Gastroesophageal sphincter (tissue), 4 donors: ENCODE data around the gene RNF141. TPM values are rescaled to one million over a fixed set of nuclear protein-coding genes. Genes with fewer than 3 reads are reported as not detected.

Source experiments
- ATAC-seq: fragments of 150-250 bp; one replicate; pipeline ENCODE4 v1.9.1; 2016; ENCODE audit warnings: mild to moderate bottlenecking, moderate library complexity
- H3K27ac ChIP-seq, 4 donors: fragments of 200-600 bp; sonication (generic) in 3 of 4; 1 replicate in 3 of 4; 2 replicates in 1 of 4; pipeline ENCODE4 v1.5.1; 2016 to 2019
- H3K27me3 ChIP-seq: fragments of 200-600 bp; sonication (generic); one replicate; pipeline ENCODE4 v1.5.1; 2019
- H3K36me3 ChIP-seq, 2 donors: fragments of 200-600 bp; sonication (generic); one replicate each; pipeline ENCODE4 v1.5.1; 2019; ENCODE audit warnings: control low read depth in 1 of 2
- H3K4me1 ChIP-seq, 3 donors: fragments of 200-600 bp; sonication (generic); 1 replicate in 2 of 3; 2 replicates in 1 of 3; pipeline ENCODE4 v1.5.1; 2016 to 2019; ENCODE audit warnings: control low read depth in 2 of 3
- H3K4me3 ChIP-seq, 2 donors: fragments of 200-600 bp; sonication (generic); one replicate each; pipeline ENCODE4 v1.5.1; 2019; ENCODE audit warnings: mild to moderate bottlenecking in 1 of 2, moderate library complexity in 1 of 2
- H3K9me3 ChIP-seq, 3 donors: fragments of 200-600 bp; sonication (generic); one replicate each; pipeline ENCODE4 v1.5.1; 2017 to 2019; ENCODE audit warnings: control low read depth in 2 of 3
- EP300 ChIP-seq: sonication (generic); formaldehyde crosslinking; IDR thresholded peaks from one replicate; pipeline ENCODE4 v1.6.1; 2017; ENCODE audit warnings: antibody characterized with exemption, mild to moderate bottlenecking
- POLR2A ChIP-seq, 2 donors: fragments of 450-650 bp; IDR thresholded peaks; one replicate each; pipeline ENCODE4 v1.6.1; 2017; ENCODE audit warnings: antibody characterized with exemption in 2 of 2, mild to moderate bottlenecking in 2 of 2, moderate library complexity in 1 of 2
- POLR2AphosphoS5 ChIP-seq: sonication (generic); formaldehyde crosslinking; IDR thresholded peaks from one replicate; pipeline ENCODE4 v1.6.1; 2017; ENCODE audit warnings: antibody characterized with exemption
- WGBS, 2 donors: methylation state at CpG; one replicate each; pipeline ENCODE4 v1.1.5; 2018; ENCODE audit warnings: low coverage in 1 of 2; 5-methylcytosine and 5-hydroxymethylcytosine counted together
- total RNA-seq, 4 donors: library from RNA; depleted of rRNA; stranded (reverse); fragments of >200 nt; gene quantifications; one replicate each; pipeline ENCODE4 v1.1.0, GENCODE V29; 2016
- TF ChIP-seq, protein P1 (sequence below), 4 experiments: fragments of 200-600 bp in 2 of 4; fragments of 450-650 bp in 2 of 4; sonication (generic) in 1 of 4; IDR thresholded peaks; one replicate each; pipeline ENCODE4 v1.5.1; 2017 to 2019; ENCODE audit warnings: antibody characterized with exemption in 4 of 4, mild to moderate bottlenecking in 2 of 4, moderate library complexity in 2 of 4

Gene RNF141
- total RNA-seq, 4 donors from 2014 or later = 28.4 to 44.8 (median 38.1) TPM

DNA sequence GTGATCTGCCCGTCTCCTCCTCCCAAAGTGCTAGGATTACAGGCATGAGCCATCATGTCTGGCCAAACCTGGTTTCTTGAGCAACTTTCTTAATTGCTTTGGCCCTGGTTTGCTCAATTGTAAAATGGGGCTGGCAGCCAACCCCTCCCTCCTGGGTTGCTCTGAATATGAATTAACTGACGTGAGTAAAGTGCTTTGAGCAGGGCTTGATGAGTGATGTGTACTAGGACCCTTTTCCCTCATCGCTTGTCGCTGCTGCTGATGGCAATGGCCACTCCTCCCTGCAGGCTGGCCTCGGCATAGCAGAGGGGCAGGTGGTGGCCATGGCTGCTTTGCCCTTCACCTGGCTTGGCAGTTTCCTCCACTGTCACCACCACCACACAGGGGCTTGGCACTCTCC is 41.5 kb downstream of the RNF141 start:
- Histone ChIP-seq H3K9me3 (no peaks in the 10 kb centered on the region), H3K36me3 (peaks cover 0 to 77% of the 10 kb centered on the region in 2 donors), H3K27me3 (no peaks in the 10 kb centered on the region), H3K4me3 (no peak overlapping the region), H3K27ac (no peak overlapping the region), H3K4me1 (no peaks in the 10 kb centered on the region)
- 67 to 79% methylated on average over 1 to 4 of the region's 5 CpGs for WGBS, 2 donors
- TF ChIP-seq POLR2AphosphoS5 (no peak), POLR2A (IDR thresholded peaks at IDR 0.05) (no peak), EP300 (no peak)
- TF ChIP-seq, protein P1, sequence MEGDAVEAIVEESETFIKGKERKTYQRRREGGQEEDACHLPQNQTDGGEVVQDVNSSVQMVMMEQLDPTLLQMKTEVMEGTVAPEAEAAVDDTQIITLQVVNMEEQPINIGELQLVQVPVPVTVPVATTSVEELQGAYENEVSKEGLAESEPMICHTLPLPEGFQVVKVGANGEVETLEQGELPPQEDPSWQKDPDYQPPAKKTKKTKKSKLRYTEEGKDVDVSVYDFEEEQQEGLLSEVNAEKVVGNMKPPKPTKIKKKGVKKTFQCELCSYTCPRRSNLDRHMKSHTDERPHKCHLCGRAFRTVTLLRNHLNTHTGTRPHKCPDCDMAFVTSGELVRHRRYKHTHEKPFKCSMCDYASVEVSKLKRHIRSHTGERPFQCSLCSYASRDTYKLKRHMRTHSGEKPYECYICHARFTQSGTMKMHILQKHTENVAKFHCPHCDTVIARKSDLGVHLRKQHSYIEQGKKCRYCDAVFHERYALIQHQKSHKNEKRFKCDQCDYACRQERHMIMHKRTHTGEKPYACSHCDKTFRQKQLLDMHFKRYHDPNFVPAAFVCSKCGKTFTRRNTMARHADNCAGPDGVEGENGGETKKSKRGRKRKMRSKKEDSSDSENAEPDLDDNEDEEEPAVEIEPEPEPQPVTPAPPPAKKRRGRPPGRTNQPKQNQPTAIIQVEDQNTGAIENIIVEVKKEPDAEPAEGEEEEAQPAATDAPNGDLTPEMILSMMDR (IDR thresholded peaks at IDR 0.05) = no peak
- ATAC-seq = no peak

DNA sequence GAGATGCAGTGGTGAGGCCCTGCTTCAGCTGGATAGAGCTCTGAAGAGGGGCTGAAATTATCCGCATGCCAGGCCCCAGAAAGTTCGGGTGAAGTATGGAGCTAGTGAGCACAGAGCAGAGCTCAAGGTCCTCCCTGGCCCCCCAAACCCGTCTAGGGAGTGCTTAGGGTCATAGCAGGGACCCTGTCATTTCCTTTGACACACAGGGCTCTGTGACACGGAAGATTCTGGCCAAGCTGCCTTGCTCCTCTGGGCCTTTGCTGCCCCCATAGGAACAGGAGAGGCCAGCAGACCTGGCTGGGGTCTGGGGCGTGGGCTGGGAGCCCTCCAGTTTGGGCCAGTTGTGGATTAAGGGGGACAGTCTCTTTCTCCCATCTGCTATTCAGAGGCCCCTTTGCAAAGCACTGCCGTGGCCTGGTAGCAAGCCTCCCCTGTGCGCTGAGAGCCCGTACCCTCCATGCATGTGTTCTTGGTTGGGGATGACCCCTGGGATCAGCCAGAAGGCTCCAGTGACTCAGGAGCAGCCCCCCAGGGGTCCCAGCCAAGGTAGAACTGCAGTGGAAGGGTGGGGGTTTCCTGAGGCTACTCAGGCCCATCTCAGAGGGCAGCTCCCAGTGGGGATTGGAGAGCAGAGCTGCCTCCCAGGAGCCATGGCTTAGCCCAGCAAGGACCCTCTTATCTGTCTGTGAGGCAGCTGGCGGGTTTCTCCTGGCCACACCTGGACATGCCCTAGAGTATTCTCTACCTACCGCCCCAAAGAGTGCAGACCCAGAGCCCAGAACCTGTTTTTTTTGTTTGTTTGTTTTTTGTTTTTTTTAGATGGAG is 42.3 kb downstream of the RNF141 start:
- no peaks in the 10 kb centered on the region for H3K9me3 ChIP-seq
- H3K27me3 ChIP-seq = no peaks in the 10 kb centered on the region
- no peak for ATAC-seq
- no peak overlapping the region for H3K4me3 ChIP-seq
- no peak overlapping the region for H3K27ac ChIP-seq
- no peak for TF ChIP-seq EP300
- TF ChIP-seq, protein P1 (IDR thresholded peaks at IDR 0.05) = no peak
- no peak for TF ChIP-seq POLR2AphosphoS5
- TF ChIP-seq POLR2A (IDR thresholded peaks at IDR 0.05) = no peak
- H3K4me1 ChIP-seq = no peaks in the 10 kb centered on the region
- WGBS, 2 donors = 80 to 88% methylated on average over 1 to 3 of the region's 10 CpGs
- H3K36me3 ChIP-seq = peaks cover 0 to 75% of the 10 kb centered on the region in 2 donors

DNA sequence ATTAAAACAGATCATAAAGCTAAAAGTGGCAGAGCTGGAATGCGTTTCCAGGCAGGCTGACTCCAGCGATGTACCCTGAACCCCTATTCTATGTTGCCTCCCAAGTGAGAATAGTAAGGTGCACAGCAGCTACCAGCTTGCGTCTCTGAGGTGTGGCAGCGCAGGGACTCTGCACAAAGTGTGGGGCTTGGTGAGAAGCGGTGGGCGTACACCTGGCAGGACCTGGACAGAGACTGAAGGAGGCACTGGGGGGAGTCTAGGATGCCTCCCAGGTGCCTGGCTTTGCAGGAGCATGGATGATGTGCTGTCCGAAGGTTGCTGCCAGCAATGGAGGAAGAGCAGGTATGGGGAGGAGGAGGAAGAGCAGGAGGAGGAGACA is 43.0 kb downstream of the RNF141 start:
- no peak for TF ChIP-seq EP300
- TF ChIP-seq POLR2AphosphoS5 = no peak
- no peak for TF ChIP-seq POLR2A (IDR thresholded peaks at IDR 0.05)
- TF ChIP-seq, protein P1 (IDR thresholded peaks at IDR 0.05) = no peak
- Histone ChIP-seq H3K9me3 (no peaks in the 10 kb centered on the region), H3K4me1 (no peaks in the 10 kb centered on the region), H3K4me3 (no peak overlapping the region), H3K36me3 (peaks cover 0 to 80% of the 10 kb centered on the region in 2 donors), H3K27ac (no peak overlapping the region), H3K27me3 (no peaks in the 10 kb centered on the region)
- ATAC-seq = no peak
- WGBS, 2 donors = 86 to 93% methylated on average over 2 of the region's 7 CpGs

DNA sequence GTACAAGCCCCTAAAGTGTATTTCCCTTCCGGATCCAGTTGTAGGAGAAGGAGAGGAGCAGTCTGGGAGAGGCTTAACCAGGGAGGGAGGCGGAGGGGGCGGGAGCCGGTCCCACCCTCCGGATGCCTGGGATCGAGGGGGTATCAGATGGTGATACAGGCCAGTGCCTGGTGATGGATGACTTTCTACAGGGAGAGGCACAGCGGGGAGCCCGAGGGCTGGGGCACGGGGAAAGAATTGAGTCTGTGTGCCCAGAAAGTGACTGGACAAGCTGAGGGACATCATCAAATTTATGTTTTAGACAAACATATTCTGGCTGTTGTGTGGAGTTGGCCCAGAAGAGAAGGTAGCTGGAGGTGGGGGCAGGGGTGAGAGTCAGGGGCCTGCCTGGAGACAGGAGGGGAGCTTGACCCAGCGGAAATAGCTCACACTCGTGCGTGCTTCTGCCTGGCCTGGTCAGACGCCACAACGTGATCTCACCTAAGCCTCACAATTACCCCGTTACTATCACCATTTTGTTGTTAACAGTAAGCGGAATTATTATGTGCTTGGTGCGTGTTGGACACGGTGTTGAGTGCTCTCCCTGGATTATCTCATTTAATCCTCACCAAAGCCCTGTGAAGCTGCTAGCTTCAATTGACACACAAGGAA is 43.5 kb downstream of the RNF141 start:
- 61 to 71% methylated on average over 7 to 16 of the region's 18 CpGs for WGBS, 2 donors
- no peak for ATAC-seq
- no peak overlapping the region for H3K4me3 ChIP-seq

DNA sequence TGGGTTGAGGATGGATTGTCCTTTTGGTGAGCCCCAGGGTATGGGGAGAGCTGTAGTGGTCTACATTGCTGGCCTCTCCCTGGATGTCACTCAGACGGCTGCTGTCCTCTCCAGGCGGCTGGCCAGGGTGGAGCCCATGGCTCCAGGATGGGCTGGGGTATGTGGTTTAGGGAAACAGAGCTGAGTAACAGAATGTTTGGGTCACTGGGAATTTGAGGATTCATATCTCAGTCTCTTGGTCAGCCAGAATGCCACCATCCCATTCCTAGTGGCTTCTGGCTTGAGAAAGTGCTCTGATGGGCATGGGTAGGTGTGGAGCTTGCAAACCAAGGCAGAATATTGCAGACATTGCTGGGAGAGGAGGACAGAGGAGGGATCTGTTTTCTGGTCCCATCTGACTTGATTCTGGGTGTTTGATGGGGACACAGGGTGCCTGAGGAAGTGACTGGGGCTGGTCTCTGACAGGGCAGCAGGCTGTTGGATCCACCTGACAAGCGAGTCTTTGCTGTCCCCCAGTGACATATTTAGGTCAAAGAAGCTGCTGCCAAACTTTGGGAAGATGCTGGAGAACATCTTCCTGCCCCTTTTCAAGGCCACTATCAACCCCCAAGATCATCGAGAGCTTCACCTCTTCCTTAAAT is 44.6 kb downstream of the RNF141 start:
- no peak overlapping the region for H3K4me3 ChIP-seq
- no peaks in the 10 kb centered on the region for H3K9me3 ChIP-seq
- peaks cover 0 to 69% of the 10 kb centered on the region in 2 donors for H3K36me3 ChIP-seq
- no peak for ATAC-seq
- no peaks in the 10 kb centered on the region for H3K27me3 ChIP-seq
- no peak overlapping the region for H3K27ac ChIP-seq
- TF ChIP-seq EP300 = no peak
- TF ChIP-seq, protein P1 (IDR thresholded peaks at IDR 0.05) = no peak
- no peak for TF ChIP-seq POLR2A (IDR thresholded peaks at IDR 0.05)
- no peak for TF ChIP-seq POLR2AphosphoS5
- no CpG with 5 or more reads among the region's 4 CpGs for whole genome bisulfite sequencing, 2 donors
- peaks cover 0 to 2% (median 0%) of the 10 kb centered on the region in 3 donors for H3K4me1 ChIP-seq

More for the DNA sequence above, 43.5 kb downstream of the RNF141 start:
- Histone ChIP-seq H3K36me3 (peaks cover 0 to 75% of the 10 kb centered on the region in 2 donors), H3K9me3 (no peaks in the 10 kb centered on the region), H3K27me3 (no peaks in the 10 kb centered on the region), H3K27ac (no peak overlapping the region), H3K4me1 (no peaks in the 10 kb centered on the region)
- TF ChIP-seq POLR2AphosphoS5 = no peak
